H7 (cell line): ENCODE results near the gene DNHD1. TPM values are rescaled to one million over a fixed set of nuclear protein-coding genes. Genes with fewer than 3 reads are reported as not detected.

Experiments
- DNase-seq: peaks from one replicate; pipeline ENCODE4 v3.0.0; 2012
- H3K27me3 ChIP-seq: 2 replicates; pipeline ENCODE4 v1.6.0; 2011; ENCODE audit warnings: mild to moderate bottlenecking, low read length; ENCODE audit not compliant: control insufficient read depth, insufficient read depth
- H3K36me3 ChIP-seq: replicated peaks from 2 replicates; pipeline ENCODE4 v1.5.1; 2011; ENCODE audit warnings: low read length; ENCODE audit not compliant: control insufficient read depth, insufficient read depth
- H3K4me3 ChIP-seq: 2 replicates; pipeline ENCODE4 v1.5.1; 2011; ENCODE audit warnings: low read depth, mild to moderate bottlenecking, control low read depth, low read length, moderate library complexity; ENCODE audit not compliant: insufficient read depth
- total RNA-seq: library from RNA; depleted of rRNA; stranded (reverse); fragments of >200 nt; shearing (Covaris generic); gene quantifications from 2 replicates; pipeline ENCODE4 v1.2.3, GENCODE V29; 2014

Gene DNHD1
- total RNA-seq, 1 experiment from 2014 or later: 5.9 TPM

- no peaks in the 10 kb centered on the region for H3K27me3 ChIP-seq
- peaks cover 37% of the 10 kb centered on the region for H3K36me3 ChIP-seq
- DNase-seq: no peak
- H3K4me3 ChIP-seq: no peak overlapping the region
These were observed 112.5 kb downstream of the DNHD1 start for GRCh38 chr11:6609502-6610015.

DNA sequence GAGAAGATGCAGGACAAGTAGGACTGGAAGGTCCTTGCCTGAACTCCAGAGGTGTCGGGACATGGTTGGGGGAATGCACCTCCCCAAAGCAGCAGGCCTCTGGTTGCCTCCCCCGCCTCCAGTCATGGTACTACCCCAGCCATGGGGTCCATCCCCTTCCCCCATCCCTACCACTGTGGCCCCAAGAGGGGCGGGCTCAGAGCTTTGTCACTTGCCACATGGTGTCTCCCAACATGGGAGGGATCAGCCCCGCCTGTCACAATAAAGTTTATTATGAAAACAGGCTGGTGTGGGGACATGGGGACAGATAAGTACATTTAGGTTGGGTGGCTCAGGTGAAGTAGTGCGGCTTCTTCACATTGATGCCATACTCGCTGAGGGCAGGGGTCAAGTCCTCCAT is 113.5 kb downstream of the DNHD1 start:
- no peak for DNase-seq
- Histone ChIP-seq H3K36me3 (peaks cover 37% of the 10 kb centered on the region), H3K4me3 (no peak overlapping the region), H3K27me3 (no peaks in the 10 kb centered on the region)

GRCh38 chr11:6611092-6611962 is 114.2 kb downstream of the DNHD1 start:
- no peak for DNase-seq
- peaks cover 39% of the 10 kb centered on the region for H3K36me3 ChIP-seq
- H3K27me3 ChIP-seq: no peaks in the 10 kb centered on the region
- H3K4me3 ChIP-seq: peak overlapping the region; percentile 94

DNA sequence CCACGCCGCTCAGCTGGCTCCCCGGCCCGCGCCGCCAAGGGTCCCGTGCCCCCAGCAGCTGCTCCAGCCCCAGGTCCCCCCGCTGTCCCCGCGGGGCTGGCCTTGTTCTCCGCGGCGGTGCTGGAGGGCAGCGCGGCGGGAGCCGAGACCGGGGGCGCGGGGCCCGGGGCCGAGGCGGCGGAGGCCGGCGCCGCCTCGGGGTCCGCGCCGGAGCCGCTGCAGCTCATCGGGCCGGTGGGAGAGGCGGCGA is 114.8 kb downstream of the DNHD1 start:
- H3K27me3 ChIP-seq: no peaks in the 10 kb centered on the region
- peak overlapping the region; percentile 94 for H3K4me3 ChIP-seq
- H3K36me3 ChIP-seq: peaks cover 39% of the 10 kb centered on the region
- DNase-seq: no peak

DNA sequence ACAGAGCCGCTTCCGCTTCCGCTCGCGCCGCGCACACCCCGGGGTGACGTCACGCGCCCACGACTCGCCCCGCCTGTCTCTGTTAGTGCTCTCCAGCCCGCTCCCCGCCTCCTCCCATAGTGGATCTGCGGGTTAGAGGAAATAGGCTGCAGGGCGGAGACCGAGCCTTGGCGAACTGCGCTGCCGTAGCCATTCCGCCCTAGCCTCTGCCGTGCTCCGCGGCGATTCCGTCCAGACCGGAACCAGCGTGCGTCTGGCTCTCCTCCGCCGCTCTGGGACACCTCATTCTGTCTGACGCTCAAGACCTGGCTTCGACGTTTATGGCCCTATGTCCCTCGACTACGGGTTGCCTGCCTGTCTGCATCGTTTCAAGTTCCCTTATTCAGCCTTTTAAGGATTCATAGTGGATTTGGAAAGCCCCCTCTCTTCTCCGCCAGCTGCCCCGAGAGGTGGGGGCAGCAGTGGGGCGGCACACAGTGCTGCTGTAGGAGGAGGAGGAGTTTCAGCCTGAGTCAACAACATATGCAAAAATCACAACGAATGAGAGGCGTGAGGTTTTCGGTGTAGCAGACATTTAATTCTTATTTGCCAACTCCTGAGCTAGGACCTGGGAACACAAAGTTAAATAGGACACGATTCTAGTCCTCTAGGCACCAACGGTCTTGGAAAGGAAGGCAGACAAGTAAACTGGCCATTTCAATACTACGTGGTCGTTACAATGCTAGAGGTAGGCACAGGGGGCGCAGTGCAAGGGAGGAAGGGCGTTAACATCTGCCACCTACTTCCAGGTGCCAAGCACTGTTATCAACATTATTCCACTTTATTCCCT is 115.3 kb downstream of the DNHD1 start, which contains the start of gene TAF10:
TSS of gene TAF10 (minus strand) at position 4 of the 829 bp plus-strand sequence. CDS start 27 bp downstream, outside the sequence.
- DNase-seq: peak; percentile 96
- Histone ChIP-seq H3K36me3 (peaks cover 39% of the 10 kb centered on the region), H3K4me3 (peak within 1 kb of the TSS; percentile 94), H3K27me3 (no peaks in the 10 kb centered on the region)

DNA sequence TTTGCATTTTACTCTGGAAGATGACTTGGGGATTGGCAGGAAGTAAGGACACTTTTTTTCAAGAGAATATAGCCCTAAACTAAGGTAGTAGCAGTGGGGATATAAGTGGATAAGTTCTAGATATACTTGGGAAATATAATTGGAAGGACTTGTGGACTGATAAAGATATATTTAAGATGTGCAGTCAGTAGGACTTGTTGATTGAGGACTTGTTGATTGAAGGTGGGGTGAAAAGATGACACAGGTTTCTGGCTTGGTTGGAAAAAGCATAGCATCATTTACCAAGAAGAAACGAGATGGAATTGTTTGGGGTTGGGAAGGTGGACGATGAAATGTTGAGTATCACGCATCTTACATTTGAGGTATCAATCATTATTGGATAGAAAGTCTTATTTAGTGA is 116.4 kb downstream of the DNHD1 start:
- Histone ChIP-seq H3K4me3 (no peak overlapping the region), H3K27me3 (no peaks in the 10 kb centered on the region), H3K36me3 (peaks cover 30% of the 10 kb centered on the region)
- no peak for DNase-seq

DNA sequence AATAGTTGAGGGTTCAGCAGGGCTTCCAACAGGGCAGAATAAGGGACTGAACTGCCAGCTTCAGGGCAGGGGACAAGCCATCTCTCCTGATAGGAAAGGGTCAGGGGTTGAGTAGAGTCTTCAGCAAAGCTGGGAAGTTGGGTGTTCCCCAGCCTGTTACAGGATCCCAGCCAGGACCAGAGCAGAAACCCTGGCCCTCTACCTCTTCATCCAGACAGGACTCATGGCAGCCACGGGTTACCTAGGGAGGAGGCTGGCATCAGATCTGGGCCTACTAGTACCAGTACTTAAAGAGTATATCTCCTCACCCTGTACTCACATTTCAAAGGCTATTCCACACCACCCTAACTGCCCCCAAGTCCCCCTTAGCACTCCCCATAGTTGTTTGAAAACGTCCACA is 117.4 kb downstream of the DNHD1 start:
- Histone ChIP-seq H3K36me3 (peaks cover 20% of the 10 kb centered on the region), H3K4me3 (no peak overlapping the region), H3K27me3 (no peaks in the 10 kb centered on the region)
- no peak for DNase-seq

GRCh38 chr11:6615046-6615445 is 118.0 kb downstream of the DNHD1 start:
- Histone ChIP-seq H3K4me3 (no peak overlapping the region), H3K27me3 (no peaks in the 10 kb centered on the region), H3K36me3 (peaks cover 14% of the 10 kb centered on the region)
- no peak for DNase-seq

- Histone ChIP-seq H3K27me3 (no peaks in the 10 kb centered on the region), H3K36me3 (peaks cover 5% of the 10 kb centered on the region), H3K4me3 (no peak overlapping the region)
- DNase-seq: no peak
These were observed 119.0 kb downstream of the DNHD1 start for GRCh38 chr11:6615882-6616585.

DNA sequence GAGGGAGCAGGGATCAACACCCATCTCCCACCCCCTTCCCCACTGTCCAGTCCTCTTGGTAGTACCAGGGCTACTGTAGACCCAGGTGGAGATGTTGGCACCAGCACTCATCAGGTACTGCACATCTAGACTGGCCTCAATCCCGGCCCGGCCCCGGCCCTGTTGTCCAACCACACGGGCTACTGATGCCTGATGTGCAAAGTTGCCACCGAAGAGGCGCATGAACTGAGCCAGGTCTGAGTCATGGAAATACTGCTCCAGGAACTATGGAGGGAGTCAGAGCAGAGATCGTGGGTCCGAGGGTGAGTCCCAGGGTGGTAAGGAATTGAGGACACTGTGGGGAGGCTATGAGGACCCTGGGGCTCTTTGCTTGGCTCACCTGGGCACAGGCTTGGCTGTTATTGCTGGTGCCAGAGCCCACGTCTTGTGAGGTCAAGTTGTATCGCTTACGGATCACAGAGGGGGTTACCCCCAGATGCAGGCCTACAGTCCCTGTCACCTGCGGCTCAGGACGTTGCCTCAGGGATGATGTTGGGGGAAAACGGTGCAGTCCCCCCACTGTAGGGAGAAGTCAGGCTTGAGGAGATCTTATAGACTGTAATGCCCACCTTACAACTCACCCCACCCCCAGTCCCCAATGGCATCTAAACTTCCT is 119.6 kb downstream of the DNHD1 start:
- no peak overlapping the region for H3K4me3 ChIP-seq
- H3K36me3 ChIP-seq: peaks cover 4% of the 10 kb centered on the region
- no peak for DNase-seq
- no peaks in the 10 kb centered on the region for H3K27me3 ChIP-seq

- DNase-seq: no peak
- H3K27me3 ChIP-seq: no peaks in the 10 kb centered on the region
- H3K4me3 ChIP-seq: no peak overlapping the region
- peaks cover 4% of the 10 kb centered on the region for H3K36me3 ChIP-seq
These were observed 120.3 kb downstream of the DNHD1 start for GRCh38 chr11:6617315-6617781.

DNA sequence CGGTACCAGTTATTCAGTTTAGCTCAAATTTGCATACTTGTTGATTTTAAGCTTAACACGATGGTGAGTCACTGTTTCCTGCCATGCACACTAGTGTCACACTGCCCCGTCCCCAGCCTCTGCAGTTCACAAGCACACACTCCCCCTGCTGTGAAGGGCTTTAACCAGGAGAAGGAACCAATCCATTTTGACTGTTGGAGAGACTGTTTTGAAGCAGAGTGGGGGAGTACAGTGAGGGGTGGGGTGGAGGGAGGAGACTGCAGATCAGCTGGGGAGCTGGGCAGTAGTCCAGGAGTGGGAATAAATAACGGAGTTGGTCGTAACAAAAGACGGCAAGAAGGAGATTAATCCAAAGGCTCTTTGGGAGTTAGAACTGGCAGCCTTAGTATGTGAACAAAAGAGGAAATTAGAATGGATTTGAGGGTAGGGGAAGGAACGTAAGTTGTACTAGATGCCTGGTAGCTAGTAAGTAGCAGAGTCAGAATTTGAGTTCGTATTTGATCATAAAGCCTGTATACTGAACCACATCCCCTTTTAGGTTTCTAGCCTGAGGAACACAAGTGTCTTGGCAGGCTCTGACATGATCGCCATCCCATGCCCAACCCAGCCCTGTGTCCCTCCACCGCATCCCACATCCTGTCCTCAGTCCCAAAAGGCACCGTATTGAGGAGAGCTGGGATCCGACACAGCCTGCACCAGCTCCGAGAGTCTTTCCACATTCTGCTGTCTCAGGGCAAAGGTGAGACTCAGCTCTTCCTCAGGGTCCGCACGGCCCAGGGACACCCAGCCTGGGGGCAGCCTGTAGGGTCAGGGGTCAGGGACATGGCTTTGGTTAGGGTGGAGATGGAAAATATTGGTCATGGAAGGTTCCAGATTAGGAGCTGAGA is 121.3 kb downstream of the DNHD1 start:
- DNase-seq: peak; percentile 40
- Histone ChIP-seq H3K27me3 (no peaks in the 10 kb centered on the region), H3K36me3 (peaks cover 4% of the 10 kb centered on the region), H3K4me3 (peak overlapping the region; percentile 93)

DNA sequence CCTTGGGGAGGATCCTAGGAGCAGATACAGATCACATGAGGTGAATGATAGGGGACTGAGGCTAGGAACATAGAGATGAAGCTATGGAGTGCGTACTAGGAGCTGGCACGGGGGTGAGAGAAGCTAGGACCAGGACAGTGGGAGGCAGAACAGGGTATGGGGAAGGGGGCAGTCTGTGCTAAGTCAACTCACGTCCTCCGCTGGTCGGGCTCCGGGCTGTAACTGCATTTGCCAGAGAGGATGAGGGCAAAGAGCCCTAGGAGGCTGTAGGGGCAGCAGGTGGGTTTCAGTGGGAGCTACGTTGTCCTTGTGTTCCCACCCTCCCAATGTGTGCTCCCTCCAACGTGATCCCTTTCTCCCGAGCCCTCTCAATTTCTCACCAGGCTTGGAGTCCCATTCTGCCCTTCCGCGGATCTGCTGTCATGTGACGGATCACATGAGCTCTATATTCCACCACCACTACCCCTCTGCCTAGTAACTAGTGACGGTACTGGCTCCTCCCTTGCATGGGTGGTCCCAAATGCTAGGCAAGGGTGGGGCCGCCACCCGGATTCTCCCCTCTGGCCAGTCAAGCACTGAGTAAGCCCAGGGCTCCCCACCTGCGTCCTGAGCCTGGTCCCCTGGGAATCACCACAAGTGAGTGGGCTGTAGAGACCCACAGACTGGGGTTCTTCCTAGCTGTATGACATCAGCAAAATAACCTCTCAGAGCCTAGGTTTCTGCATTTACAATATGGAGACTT is 122.1 kb downstream of the DNHD1 start, which contains the start of gene TPP1:
TSS of gene TPP1 (minus strand) at position 419 of the 742 bp plus-strand sequence. CDS start at position 397, 22 bp downstream.
- peak; percentile 98 for DNase-seq
- Histone ChIP-seq H3K4me3 (peak within 1 kb of the TSS; percentile 93), H3K36me3 (peaks cover 2% of the 10 kb centered on the region), H3K27me3 (no peaks in the 10 kb centered on the region)
